PC-3 (cell line): Measurements from ENCODE around the gene GALNT1. TPM values are rescaled to one million over a fixed set of nuclear protein-coding genes. Genes with fewer than 3 reads are reported as not detected.

ENCODE experiments used
- ATAC-seq: fragments of 200-7000 bp; cut with Tn5 transposase; 2 replicates; pipeline ENCODE4 v1.9.1; 2020; ENCODE audit warnings: mild to moderate bottlenecking, moderate library complexity
- BruUV-seq: library from RNA; stranded (reverse); fragments of 400-500 nt; replicated peaks from 2 replicates; lab custom pipeline; 2021; lab: Mats Ljungman, UMichigan
- CTCF ChIA-PET: fragments of 300-600 bp; sonication (Branson Sonifier 250); formaldehyde crosslinking; loops from one replicate; lab custom pipeline; 2022; ENCODE audit warnings: antibody characterized with exemption; lab: Charles Lee
- POLR2A ChIA-PET: fragments of 300-600 bp; sonication (Branson Sonifier 250); formaldehyde crosslinking; loops from one replicate; lab custom pipeline; 2022; ENCODE audit warnings: antibody characterized with exemption; ENCODE audit not compliant: unreplicated experiment; lab: Charles Lee
- DNase-seq: peaks from one replicate; pipeline ENCODE4 v3.0.0-alpha.2; 2015
- H2AFZ ChIP-seq: fragments of 300-600 bp; sonication (generic); 2 replicates; pipeline ENCODE4 v1.6.0; 2016; ENCODE audit warnings: antibody characterized with exemption, low read length
- H3F3A ChIP-seq: fragments of 300-600 bp; sonication (generic); one replicate; pipeline ENCODE4 v1.6.0; 2017; ENCODE audit warnings: antibody characterized with exemption, low read length, control low read depth, mild to moderate bottlenecking; ENCODE audit not compliant: unreplicated experiment
- H3K27ac ChIP-seq: fragments of 300-600 bp; sonication (generic); 2 replicates; pipeline ENCODE4 v1.5.1; 2016; ENCODE audit warnings: mild to moderate bottlenecking, low read length
- H3K27me3 ChIP-seq: fragments of 300-600 bp; sonication (generic); 2 replicates; pipeline ENCODE4 v1.6.1; 2016; ENCODE audit warnings: low read length, mixed read lengths
- H3K36me3 ChIP-seq: fragments of 300-600 bp; sonication (generic); 2 replicates; pipeline ENCODE4 v1.6.1; 2016; ENCODE audit warnings: low read depth, mixed run types, low read length, mixed read lengths
- H3K4me1 ChIP-seq: fragments of 300-600 bp; sonication (generic); 2 replicates; pipeline ENCODE4 v1.5.1; 2016; ENCODE audit warnings: low read length; ENCODE audit not compliant: insufficient read depth
- H3K4me2 ChIP-seq: fragments of 300-600 bp; sonication (generic); 2 replicates; pipeline ENCODE4 v1.6.0; 2016; ENCODE audit warnings: low read length
- H3K4me3 ChIP-seq: fragments of 300-600 bp; sonication (generic); 2 replicates; pipeline ENCODE4 v1.5.1; 2016; ENCODE audit warnings: mild to moderate bottlenecking, low read length, mixed read lengths
- H3K79me2 ChIP-seq: fragments of 300-600 bp; sonication (generic); 2 replicates; pipeline ENCODE4 v1.6.1; 2017; ENCODE audit warnings: low read length, mixed read lengths
- H3K9ac ChIP-seq: fragments of 300-600 bp; sonication (generic); 2 replicates; pipeline ENCODE4 v1.6.0; 2016; ENCODE audit warnings: mild to moderate bottlenecking, low read length
- H3K9me2 ChIP-seq: fragments of 300-600 bp; sonication (generic); replicated peaks from 2 replicates; pipeline ENCODE4 v1.6.1; 2016; ENCODE audit warnings: mixed run types, low read length, mixed read lengths
- H3K9me3 ChIP-seq: fragments of 300-600 bp; sonication (generic); 2 replicates; pipeline ENCODE4 v1.6.1; 2016; ENCODE audit warnings: low read length, mixed read lengths
- H4K20me1 ChIP-seq: fragments of 300-600 bp; sonication (generic); 2 replicates; pipeline ENCODE4 v1.6.1; 2016; ENCODE audit warnings: low read length, mixed read lengths
- EZH2 ChIP-seq: fragments of 300-600 bp; sonication (generic); IDR thresholded peaks from one replicate; pipeline ENCODE4 v1.6.1; 2017; ENCODE audit warnings: antibody characterized with exemption, mild to moderate bottlenecking, low read length; ENCODE audit not compliant: unreplicated experiment
- EZH2phosphoT487 ChIP-seq: fragments of 300-600 bp; sonication (generic); IDR thresholded peaks from 2 replicates; pipeline ENCODE4 v1.6.1; 2018; ENCODE audit warnings: mild to moderate bottlenecking, antibody characterized with exemption, low read length, borderline replicate concordance
- intact Hi-C: fragments of 100-400 bp; cut with micrococcal nuclease; formaldehyde crosslinking; loops from 2 replicates; pipeline ENCODE4 v1.9.0; 2023
- total RNA-seq: library from RNA; depleted of rRNA; stranded (reverse); fragments of >200 nt; gene quantifications from 2 replicates; pipeline ENCODE4 v1.2.3, GENCODE V29; 2014
- TF ChIP-seq, protein P1 (sequence below): fragments of 300-600 bp; sonication (generic); conservative IDR thresholded peaks from 2 replicates; pipeline ENCODE4 v1.5.1; 2017; ENCODE audit warnings: antibody characterized with exemption, low read depth, mild to moderate bottlenecking, low read length

Gene GALNT1
- total RNA-seq, 1 experiment from 2014 or later = 25.0 TPM

DNA sequence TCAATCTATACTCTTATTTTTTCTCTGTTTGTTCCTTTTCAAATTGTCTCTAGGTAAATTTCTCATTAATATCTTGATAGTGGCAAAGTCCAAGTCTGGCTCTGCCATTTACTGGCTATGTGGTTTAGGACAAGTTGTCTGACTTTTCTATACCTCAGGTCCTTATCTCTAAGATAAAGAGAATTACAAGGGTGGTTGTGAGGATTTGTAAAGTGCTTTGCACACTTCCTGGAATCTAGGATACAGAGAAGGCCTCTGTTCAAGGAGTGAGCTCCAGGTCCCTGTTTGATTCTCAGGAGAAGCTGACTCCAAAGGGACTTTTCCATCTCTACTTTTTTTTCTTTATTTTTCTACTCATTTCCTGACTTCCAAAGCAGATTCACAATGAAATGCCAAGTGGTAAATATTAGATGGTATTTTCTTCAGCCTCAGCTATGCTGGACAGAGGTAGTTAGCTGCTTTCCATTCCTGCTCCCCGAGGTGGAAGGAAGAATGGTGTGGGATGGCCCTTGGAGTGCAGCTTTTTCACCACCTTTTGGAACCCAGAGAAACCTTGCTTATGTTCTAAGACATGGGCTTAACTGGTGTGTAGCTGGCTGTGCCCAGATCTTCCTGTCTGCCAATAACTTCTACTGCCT lies 90.5 kb downstream of the GALNT1 start:
- ChIA-PET POLR2A (no interaction called here), CTCF (no interaction called here)
- BruUV-seq = no TSS peak

DNA sequence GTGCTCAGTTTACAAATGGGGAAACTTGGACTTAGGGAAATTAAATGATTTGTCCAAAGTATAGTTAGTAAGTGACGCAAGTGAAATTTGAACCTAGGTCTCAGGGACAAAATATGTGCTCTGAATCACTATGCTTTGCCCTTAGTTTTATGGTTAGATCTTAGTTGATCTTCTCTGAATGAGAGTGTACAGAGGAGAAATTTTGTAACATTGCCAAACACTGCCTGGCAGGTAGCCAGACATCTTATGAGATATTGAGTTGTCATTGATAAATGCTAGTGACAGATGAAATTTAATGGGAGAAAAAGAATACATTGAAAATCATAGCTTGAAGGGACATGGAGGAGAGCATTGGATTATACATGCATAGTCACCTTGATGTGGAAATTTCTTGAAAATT lies 91.4 kb downstream of the GALNT1 start:
- Histone ChIP-seq H3K27ac (peak overlapping the region; percentile 72), H3K9me2 (no peaks in the 10 kb centered on the region), H3K79me2 (no peaks in the 10 kb centered on the region), H4K20me1 (no peaks in the 10 kb centered on the region), H3K4me3 (no peak overlapping the region), H3K9me3 (no peaks in the 10 kb centered on the region), H2AFZ (no peak overlapping the region), H3K27me3 (no peaks in the 10 kb centered on the region), H3K4me2 (peak overlapping the region; percentile 19; the same call in 1 of the 2 replicates), H3K36me3 (no peaks in the 10 kb centered on the region), H3F3A (no peaks in the 10 kb centered on the region), H3K9ac (no peak overlapping the region), H3K4me1 (peaks cover 20% of the 10 kb centered on the region)
- ATAC-seq (peak; percentile 92), DNase-seq (peak; percentile 90)
- POLR2A ChIA-PET = interaction anchor here (0.8 kb wide), 1 partner anchor 263 kb away, joined by 4 read pairs; no protein-coding TSS in a partner anchor
- CTCF ChIA-PET = no interaction called here
- no TSS peak for BruUV-seq
- TF ChIP-seq EZH2 = no peak
- TF ChIP-seq EZH2phosphoT487 = no peak
- TF ChIP-seq, protein P1, sequence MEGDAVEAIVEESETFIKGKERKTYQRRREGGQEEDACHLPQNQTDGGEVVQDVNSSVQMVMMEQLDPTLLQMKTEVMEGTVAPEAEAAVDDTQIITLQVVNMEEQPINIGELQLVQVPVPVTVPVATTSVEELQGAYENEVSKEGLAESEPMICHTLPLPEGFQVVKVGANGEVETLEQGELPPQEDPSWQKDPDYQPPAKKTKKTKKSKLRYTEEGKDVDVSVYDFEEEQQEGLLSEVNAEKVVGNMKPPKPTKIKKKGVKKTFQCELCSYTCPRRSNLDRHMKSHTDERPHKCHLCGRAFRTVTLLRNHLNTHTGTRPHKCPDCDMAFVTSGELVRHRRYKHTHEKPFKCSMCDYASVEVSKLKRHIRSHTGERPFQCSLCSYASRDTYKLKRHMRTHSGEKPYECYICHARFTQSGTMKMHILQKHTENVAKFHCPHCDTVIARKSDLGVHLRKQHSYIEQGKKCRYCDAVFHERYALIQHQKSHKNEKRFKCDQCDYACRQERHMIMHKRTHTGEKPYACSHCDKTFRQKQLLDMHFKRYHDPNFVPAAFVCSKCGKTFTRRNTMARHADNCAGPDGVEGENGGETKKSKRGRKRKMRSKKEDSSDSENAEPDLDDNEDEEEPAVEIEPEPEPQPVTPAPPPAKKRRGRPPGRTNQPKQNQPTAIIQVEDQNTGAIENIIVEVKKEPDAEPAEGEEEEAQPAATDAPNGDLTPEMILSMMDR = no peak
- intact Hi-C loops = no loop called here

More for the DNA sequence above, 90.5 kb downstream of the GALNT1 start:
- H3F3A ChIP-seq = no peaks in the 10 kb centered on the region
- intact Hi-C loops = no loop called here
- ATAC-seq (peak; percentile 27; the same call in 1 of the 2 replicates), DNase-seq (no peak)
- H3K9me3 ChIP-seq = no peaks in the 10 kb centered on the region
- H4K20me1 ChIP-seq = no peaks in the 10 kb centered on the region
- no peaks in the 10 kb centered on the region for H3K9me2 ChIP-seq
- H3K36me3 ChIP-seq = no peaks in the 10 kb centered on the region
- H3K27me3 ChIP-seq = no peaks in the 10 kb centered on the region
- H3K4me2 ChIP-seq = peak overlapping the region; percentile 19; the same call in 1 of the 2 replicates
- no peak overlapping the region for H3K9ac ChIP-seq
- H3K79me2 ChIP-seq = no peaks in the 10 kb centered on the region
- peak overlapping the region; percentile 72 for H3K27ac ChIP-seq
- H3K4me1 ChIP-seq = peaks cover 20% of the 10 kb centered on the region
- H2AFZ ChIP-seq = no peak overlapping the region
- TF ChIP-seq, protein P1 = no peak
- TF ChIP-seq EZH2 (no peak), EZH2phosphoT487 (no peak)
- no peak overlapping the region for H3K4me3 ChIP-seq

DNA sequence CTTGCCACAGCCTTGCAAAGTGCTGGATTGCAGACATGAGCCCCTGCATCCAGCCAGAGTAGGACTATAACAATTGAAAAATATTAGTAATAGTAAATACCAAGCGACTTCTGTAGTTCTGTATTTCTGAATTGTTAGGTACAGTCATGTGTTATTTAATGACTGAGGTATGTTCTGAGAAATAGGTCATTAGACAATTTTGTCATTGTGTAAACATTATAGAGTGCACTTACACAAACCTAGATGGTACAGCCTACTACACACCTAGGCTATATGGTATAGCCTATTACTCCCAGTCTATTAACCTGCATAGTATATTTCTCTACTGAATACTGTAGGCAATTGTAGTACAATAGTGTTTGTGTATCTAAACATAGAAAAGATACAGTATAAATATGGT lies 92.1 kb downstream of the GALNT1 start:
- intact Hi-C loops = no loop called here
- no peaks in the 10 kb centered on the region for H4K20me1 ChIP-seq
- BruUV-seq = no TSS peak
- H3F3A ChIP-seq = no peaks in the 10 kb centered on the region
- no peak overlapping the region for H2AFZ ChIP-seq
- H3K27ac ChIP-seq = 0 out of 2 replicates have a peak overlapping the region, but pooled peaks have one; percentile 23
- no peak overlapping the region for H3K4me3 ChIP-seq
- ATAC-seq (no peak), DNase-seq (peak; percentile 38)
- no peaks in the 10 kb centered on the region for H3K9me3 ChIP-seq
- H3K27me3 ChIP-seq = no peaks in the 10 kb centered on the region
- no peak overlapping the region for H3K4me2 ChIP-seq
- no peaks in the 10 kb centered on the region for H3K36me3 ChIP-seq
- TF ChIP-seq EZH2 (no peak), EZH2phosphoT487 (no peak)
- TF ChIP-seq, protein P1 = no peak
- H3K9ac ChIP-seq = no peak overlapping the region
- POLR2A ChIA-PET = interaction anchor here (0.8 kb wide), 1 partner anchor 264 kb away, joined by 4 read pairs; no protein-coding TSS in a partner anchor
- CTCF ChIA-PET = no interaction called here
- no peaks in the 10 kb centered on the region for H3K9me2 ChIP-seq
- H3K4me1 ChIP-seq = peaks cover 20% of the 10 kb centered on the region
- H3K79me2 ChIP-seq = no peaks in the 10 kb centered on the region
